Effector memory CD4-positive, alpha-beta T cell (primary cell): Measurements from ENCODE around the gene PCDH9.

ENCODE experiments used
- DNase-seq, 3 donors: peaks; one replicate each; pipeline ENCODE4 v3.0.0-alpha.2; 2020
- H3K27ac ChIP-seq: 2 replicates; pipeline ENCODE4 v1.7.0; 2013; ENCODE audit warnings: mild to moderate bottlenecking, low read length, moderate library complexity; ENCODE audit not compliant: insufficient read depth, poor library complexity, severe bottlenecking
- H3K27me3 ChIP-seq: replicated peaks from 2 replicates; pipeline ENCODE4 v1.7.0; 2013; ENCODE audit warnings: mild to moderate bottlenecking, low read length; ENCODE audit not compliant: insufficient read depth, control insufficient read depth, poor library complexity, severe bottlenecking
- H3K36me3 ChIP-seq: 2 replicates; pipeline ENCODE4 v1.7.0; 2013; ENCODE audit warnings: mild to moderate bottlenecking, low read length, moderate library complexity; ENCODE audit not compliant: control insufficient read depth, insufficient read depth
- H3K4me1 ChIP-seq: 2 replicates; pipeline ENCODE4 v1.7.0; 2013; ENCODE audit warnings: low read length, mild to moderate bottlenecking; ENCODE audit not compliant: control insufficient read depth, insufficient read depth, poor library complexity, severe bottlenecking
- H3K4me3 ChIP-seq: 2 replicates; pipeline ENCODE4 v1.7.0; 2013; ENCODE audit warnings: low read length, low read depth, mild to moderate bottlenecking; ENCODE audit not compliant: insufficient read depth, poor library complexity, severe bottlenecking
- H3K9me3 ChIP-seq: 2 replicates; pipeline ENCODE4 v1.7.0; 2013; ENCODE audit warnings: mild to moderate bottlenecking, low read length, moderate library complexity; ENCODE audit not compliant: control insufficient read depth

PCDH9 gene

GRCh38 chr13:66689037-66689619, 541.0 kb downstream of the PCDH9 start:
- Histone ChIP-seq H3K36me3 (no peaks in the 10 kb centered on the region), H3K4me3 (no peak overlapping the region), H3K27ac (no peak overlapping the region), H3K27me3 (no peaks in the 10 kb centered on the region), H3K9me3 (no peaks in the 10 kb centered on the region), H3K4me1 (no peaks in the 10 kb centered on the region)
- no peak for DNase-seq

- no peaks in the 10 kb centered on the region for H3K9me3 ChIP-seq
- H3K4me1 ChIP-seq, result no peaks in the 10 kb centered on the region
- no peak for DNase-seq
- no peak overlapping the region for H3K4me3 ChIP-seq
- H3K36me3 ChIP-seq, result no peaks in the 10 kb centered on the region
- no peak overlapping the region for H3K27ac ChIP-seq
- no peaks in the 10 kb centered on the region for H3K27me3 ChIP-seq
These were observed 548.7 kb downstream of the PCDH9 start for GRCh38 chr13:66681403-66681802.

- Histone ChIP-seq H3K4me3 (no peak overlapping the region), H3K36me3 (no peaks in the 10 kb centered on the region), H3K27me3 (no peaks in the 10 kb centered on the region)
These were observed 550.1 kb downstream of the PCDH9 start for GRCh38 chr13:66680031-66680430.

GRCh38 chr13:66675620-66676019, 554.5 kb downstream of the PCDH9 start:
- Histone ChIP-seq H3K4me1 (no peaks in the 10 kb centered on the region), H3K9me3 (no peaks in the 10 kb centered on the region), H3K27me3 (no peaks in the 10 kb centered on the region), H3K36me3 (no peaks in the 10 kb centered on the region), H3K27ac (no peak overlapping the region), H3K4me3 (no peak overlapping the region)
- DNase-seq, result no peak

More at GRCh38 chr13:66680031-66680430, 550.1 kb downstream of the PCDH9 start:
- Histone ChIP-seq H3K27ac (no peak overlapping the region), H3K4me1 (no peaks in the 10 kb centered on the region), H3K9me3 (no peaks in the 10 kb centered on the region)
- no peak for DNase-seq

GRCh38 chr13:66673401-66673800, 556.7 kb downstream of the PCDH9 start:
- DNase-seq, result no peak
- H3K27me3 ChIP-seq, result no peaks in the 10 kb centered on the region
- no peaks in the 10 kb centered on the region for H3K36me3 ChIP-seq
- H3K9me3 ChIP-seq, result no peaks in the 10 kb centered on the region
- H3K4me1 ChIP-seq, result no peaks in the 10 kb centered on the region
- H3K4me3 ChIP-seq, result no peak overlapping the region
- no peak overlapping the region for H3K27ac ChIP-seq

- no peak overlapping the region for H3K4me3 ChIP-seq
- H3K36me3 ChIP-seq, result no peaks in the 10 kb centered on the region
- H3K27me3 ChIP-seq, result no peaks in the 10 kb centered on the region
- H3K4me1 ChIP-seq, result no peaks in the 10 kb centered on the region
- no peak for DNase-seq
- no peaks in the 10 kb centered on the region for H3K9me3 ChIP-seq
- no peak overlapping the region for H3K27ac ChIP-seq
These were observed 564.1 kb downstream of the PCDH9 start for GRCh38 chr13:66665991-66666390.

GRCh38 chr13:66663711-66664110, 566.4 kb downstream of the PCDH9 start:
- H3K9me3 ChIP-seq, result no peaks in the 10 kb centered on the region
- H3K4me1 ChIP-seq, result no peaks in the 10 kb centered on the region
- H3K27me3 ChIP-seq, result no peaks in the 10 kb centered on the region
- H3K36me3 ChIP-seq, result no peaks in the 10 kb centered on the region
- H3K4me3 ChIP-seq, result no peak overlapping the region
- no peak overlapping the region for H3K27ac ChIP-seq
- no peak for DNase-seq

GRCh38 chr13:66663206-66663605, 566.9 kb downstream of the PCDH9 start:
- no peaks in the 10 kb centered on the region for H3K4me1 ChIP-seq
- H3K27ac ChIP-seq, result no peak overlapping the region
- H3K27me3 ChIP-seq, result no peaks in the 10 kb centered on the region
- no peak for DNase-seq
- no peaks in the 10 kb centered on the region for H3K9me3 ChIP-seq
- no peaks in the 10 kb centered on the region for H3K36me3 ChIP-seq
- no peak overlapping the region for H3K4me3 ChIP-seq

GRCh38 chr13:66661336-66661735, 568.8 kb downstream of the PCDH9 start:
- Histone ChIP-seq H3K36me3 (no peaks in the 10 kb centered on the region), H3K4me3 (no peak overlapping the region), H3K27ac (no peak overlapping the region), H3K9me3 (no peaks in the 10 kb centered on the region), H3K27me3 (no peaks in the 10 kb centered on the region), H3K4me1 (no peaks in the 10 kb centered on the region)
- no peak for DNase-seq

- Histone ChIP-seq H3K27me3 (no peaks in the 10 kb centered on the region), H3K4me3 (no peak overlapping the region), H3K9me3 (no peaks in the 10 kb centered on the region), H3K4me1 (no peaks in the 10 kb centered on the region), H3K27ac (no peak overlapping the region), H3K36me3 (no peaks in the 10 kb centered on the region)
- no peak for DNase-seq
These were observed 569.7 kb downstream of the PCDH9 start for GRCh38 chr13:66660468-66660813.
